ENCODE data around the gene MYO15B. TPM values are rescaled to one million over a fixed set of nuclear protein-coding genes. Genes with fewer than 3 reads are reported as not detected.

MYO15B gene
- total and polyA plus RNA-seq, 2 of the 13 experiments (the other 11 are each of a cell fraction or from before 2014, with no cell fraction given) = 2.8 to 8.1 TPM

- TF ChIP-seq ZNF354B (CRISPR knock-in tag; IDR thresholded peaks at IDR 0.05) = no peak
- no peak for TF ChIP-seq CHCHD3 (CRISPR knock-in tag; IDR thresholded peaks at IDR 0.05)
- TF ChIP-seq KAT2B (IDR thresholded peaks at IDR 0.05; ENCODE audit: borderline replicate concordance, low read depth, low read length) = no peak
- TF ChIP-seq TBX3 (IDR thresholded peaks at IDR 0.05; ENCODE audit: borderline replicate concordance) = no peak
- no peak for TF ChIP-seq CC2D1A (CRISPR knock-in tag; IDR thresholded peaks at IDR 0.05)
- no peak for TF ChIP-seq ZNF749 (CRISPR knock-in tag; IDR thresholded peaks at IDR 0.05; ENCODE audit: borderline replicate concordance)
- TF ChIP-seq XRCC5 (optimal IDR thresholded peaks at IDR 0.05; ENCODE audit: low read length) = peak; percentile 99
- 0 out of 2 replicates have a peak, but pooled peaks have one; percentile 59 for TF ChIP-seq ZC3H13 (CRISPR knock-in tag; IDR thresholded peaks at IDR 0.05)
Observed at GRCh38 chr17:75625813-75626486, 38.4 kb downstream of the MYO15B start (continued).

GRCh38 chr17:75626496-75627038 lies 39.0 kb downstream of the MYO15B start:
- no peaks in the 10 kb centered on the region for H3K27me3 ChIP-seq (ENCODE audit: control insufficient read depth in 1 of 2, insufficient read depth in 2 of 2, low read length in 2 of 2)
- FAIRE-seq = no peak
- no peak for DNase-seq (ENCODE audit: low spot score)
- no peak for ATAC-seq
- H3K9me3 ChIP-seq (ENCODE audit: low read length) = no peaks in the 10 kb centered on the region
- in situ Hi-C loops (cut with HindIII; ENCODE audit: extremely low pct_ligation_motif_present, low pct_unique_long_range_greater_than_20kb) = no loop called here
- 88% methylated on average over 5 of the region's 11 CpGs for WGBS (ENCODE audit: low lambda C conversion rate)
- H3K79me2 ChIP-seq (ENCODE audit: insufficient read depth, low read length) = no peaks in the 10 kb centered on the region
- no peak overlapping the region for H2AFZ ChIP-seq (ENCODE audit: low read length)
- no peaks in the 10 kb centered on the region; the same call in 1 of the 2 replicates for H4K20me1 ChIP-seq (ENCODE audit: insufficient read depth, low read length)
- no peak overlapping the region for H3K27ac ChIP-seq (ENCODE audit: extremely low read length, insufficient read depth, low read length)
- no TSS peak for BruUV-seq (replicated peaks)
- intact Hi-C loops (cut with micrococcal nuclease; ENCODE audit: unreplicated experiment) = no loop called here
- H3K36me3 ChIP-seq (replicated peaks in 1 of 2; ENCODE audit: control insufficient read depth in 1 of 2, insufficient read depth in 2 of 2, low read length in 2 of 2) = peaks cover 16 to 18% of the 10 kb centered on the region in 2 experiments; a peak in 4 of 5 replicates
- ChIA-PET POLR2A (interaction anchor here (1.4 to 3.6 kb wide), 2 partner anchors 13 to 16 kb away, joined by 3 to 16 read pairs; no protein-coding TSS in a partner anchor), CTCF (ENCODE audit: low intra/inter-chr PET ratio, low total read pairs) (interaction anchor here (0.7 to 1.4 kb wide), 3 partner anchors 8 to 123 kb away, joined by 3 to 5 read pairs (median 4); no protein-coding TSS in a partner anchor)
- no peak overlapping the region for H3K9ac ChIP-seq (ENCODE audit: insufficient read depth, low read depth, low read length)
- H3K4me3 ChIP-seq (replicated peaks in 1 of 3; ENCODE audit: insufficient read depth in 1 of 3, low read depth in 2 of 3, low read length in 3 of 3) = no peak overlapping the region
- H3K4me2 ChIP-seq (ENCODE audit: low read depth, low read length) = no peak overlapping the region
- H3K4me1 ChIP-seq (ENCODE audit: insufficient read depth, low read length) = peaks cover 6% of the 10 kb centered on the region; the same call in 1 of the 2 replicates
- TF ChIP-seq ARID4A (CRISPR knock-in tag; IDR thresholded peaks at IDR 0.05; ENCODE audit: borderline replicate concordance) = 0 out of 2 replicates have a peak, but pooled peaks have one; percentile 23
- no peak for TF ChIP-seq PATZ1 (CRISPR knock-in tag; IDR thresholded peaks at IDR 0.05)
- no peak for TF ChIP-seq ZNF230 (CRISPR knock-in tag; IDR thresholded peaks at IDR 0.05)
- TF ChIP-seq TSC22D2 (CRISPR knock-in tag; IDR thresholded peaks at IDR 0.05; ENCODE audit: borderline replicate concordance) = no peak
- TF ChIP-seq ZNF597 (CRISPR knock-in tag; IDR thresholded peaks at IDR 0.05) = 0 out of 2 replicates have a peak, but pooled peaks have one; percentile 39
- TF ChIP-seq BORCS8-MEF2B (CRISPR knock-in tag; IDR thresholded peaks at IDR 0.05) = peak; percentile 11; the same call in 1 of the 2 replicates
- no peak for TF ChIP-seq SSRP1 (CRISPR knock-in tag; IDR thresholded peaks at IDR 0.05)

Measured in HepG2 (cell line).